Panc1 (cell line): ENCODE measurements around the gene RARG.

Source experiments
- CTCF ChIP-seq: fragments of 450-650 bp; IDR thresholded peaks from 2 replicates; pipeline ENCODE4 v1.5.1; 2017; ENCODE audit warnings: mild to moderate bottlenecking
- SIN3A ChIP-seq: IDR thresholded peaks from 2 replicates; pipeline ENCODE4 v1.6.1; 2012; ENCODE audit warnings: low read depth, mild to moderate bottlenecking, low read length, moderate library complexity, borderline replicate concordance; ENCODE audit not compliant: insufficient read depth

- TF ChIP-seq CTCF = no peak
- no peak for TF ChIP-seq SIN3A
These were observed 9.8 kb upstream of the RARG start for GRCh38 chr12:53241623-53242412.
